ACC112 (cell line): ENCODE data around the gene KDM1B.
"Not testable (repeated sequence)": the region's sequence is repeated elsewhere in the genome, so short reads cannot be mapped to it uniquely, and the experiment has no call there.

Experiments
- H2AFZ ChIP-seq: fragments of 200-600 bp; sonication (generic); one replicate; pipeline ENCODE4 v1.6.0; 2017; ENCODE audit warnings: antibody characterized with exemption, low read length; ENCODE audit not compliant: unreplicated experiment
- H3K27ac ChIP-seq: fragments of 200-600 bp; sonication (generic); 2 replicates; pipeline ENCODE4 v1.5.1; 2014; ENCODE audit warnings: low read depth, mild to moderate bottlenecking, antibody characterized with exemption, low read length, moderate library complexity
- H3K27me3 ChIP-seq: fragments of 200-600 bp; sonication (generic); 2 replicates; pipeline ENCODE4 v1.6.1; 2014; ENCODE audit warnings: mild to moderate bottlenecking, antibody characterized with exemption, low read length, moderate library complexity, mixed read lengths; ENCODE audit not compliant: insufficient read depth
- H3K36me3 ChIP-seq: fragments of 200-600 bp; sonication (generic); 2 replicates; pipeline ENCODE4 v1.6.1; 2016; ENCODE audit warnings: mild to moderate bottlenecking, antibody characterized with exemption, low read length, moderate library complexity, mixed read lengths; ENCODE audit not compliant: insufficient read depth
- H3K4me1 ChIP-seq: fragments of 200-600 bp; sonication (generic); one replicate; pipeline ENCODE4 v1.6.1; 2016; ENCODE audit warnings: low read length, mixed read lengths; ENCODE audit not compliant: insufficient read depth, unreplicated experiment, control insufficient read depth
- H3K4me3 ChIP-seq: fragments of 200-600 bp; sonication (generic); 2 replicates; pipeline ENCODE4 v1.5.1; 2014; ENCODE audit warnings: mild to moderate bottlenecking, low read depth, low read length
- H3K79me2 ChIP-seq: fragments of 200-600 bp; sonication (generic); one replicate; pipeline ENCODE4 v1.6.0; 2016; ENCODE audit warnings: low read length; ENCODE audit not compliant: control insufficient read depth, unreplicated experiment, insufficient read depth

The KDM1B gene

GRCh38 chr6:18151391-18151790 is 3.8 kb upstream of the KDM1B start:
- H3K27ac ChIP-seq, H2AFZ ChIP-seq, H3K36me3 ChIP-seq, H3K27me3 ChIP-seq, H3K4me3 ChIP-seq: not testable (repeated sequence)
- Histone ChIP-seq H3K4me1 (peaks cover 39% of the 10 kb centered on the region), H3K79me2 (peaks cover 13% of the 10 kb centered on the region)

GRCh38 chr6:18151801-18152200 is 3.4 kb upstream of the KDM1B start:
- H2AFZ ChIP-seq: no peak overlapping the region
- no peaks in the 10 kb centered on the region for H3K27me3 ChIP-seq
- peaks cover 39% of the 10 kb centered on the region for H3K4me1 ChIP-seq
- H3K79me2 ChIP-seq: peaks cover 13% of the 10 kb centered on the region
- H3K27ac ChIP-seq: no peak overlapping the region
- H3K36me3 ChIP-seq: no peaks in the 10 kb centered on the region
- H3K4me3 ChIP-seq: no peak overlapping the region

GRCh38 chr6:18153311-18153703 is 1.9 kb upstream of the KDM1B start:
- H3K27ac ChIP-seq: peak overlapping the region; percentile 58

GRCh38 chr6:18154507-18155149 is 594 bp upstream of the KDM1B start, which contains the start of gene TPMT:
Gene TPMT, minus strand, starts transcription at chr6:18155077. Its CDS starts 5,950 bp downstream, at chr6:18149127.
- Histone ChIP-seq H2AFZ (peak within 1 kb of the TSS; percentile 93), H3K4me3 (peak within 1 kb of the TSS; percentile 98), H3K27ac (peak within 1 kb of the TSS; percentile 59; the same call in 1 of the 2 replicates), H3K79me2 (peaks cover 13% of the 10 kb centered on the region), H3K27me3 (no peaks in the 10 kb centered on the region), H3K36me3 (no peaks in the 10 kb centered on the region), H3K4me1 (peaks cover 18% of the 10 kb centered on the region)

More at GRCh38 chr6:18153311-18153703, 1.9 kb upstream of the KDM1B start:
- Histone ChIP-seq H3K27me3 (no peaks in the 10 kb centered on the region), H3K36me3 (no peaks in the 10 kb centered on the region), H3K4me1 (peaks cover 24% of the 10 kb centered on the region), H3K79me2 (peaks cover 13% of the 10 kb centered on the region), H3K4me3 (peak overlapping the region; percentile 98), H2AFZ (peak overlapping the region; percentile 20)

- H3K4me1 ChIP-seq: peaks cover 20% of the 10 kb centered on the region
- peaks cover 13% of the 10 kb centered on the region for H3K79me2 ChIP-seq
- H2AFZ ChIP-seq: peak overlapping the region; percentile 93
- H3K36me3 ChIP-seq: no peaks in the 10 kb centered on the region
- peak overlapping the region; percentile 98 for H3K4me3 ChIP-seq
- no peak overlapping the region for H3K27ac ChIP-seq
- H3K27me3 ChIP-seq: no peaks in the 10 kb centered on the region
These were observed 721 bp downstream of the KDM1B start for GRCh38 chr6:18155864-18156421.

GRCh38 chr6:18160911-18161310 is 5.7 kb downstream of the KDM1B start:
- Histone ChIP-seq H2AFZ (no peak overlapping the region), H3K79me2 (no peaks in the 10 kb centered on the region), H3K27ac (peak overlapping the region; percentile 39), H3K4me1 (peaks cover 12% of the 10 kb centered on the region), H3K4me3 (no peak overlapping the region), H3K27me3 (no peaks in the 10 kb centered on the region), H3K36me3 (no peaks in the 10 kb centered on the region)

GRCh38 chr6:18161431-18161830 is 6.2 kb downstream of the KDM1B start:
- no peaks in the 10 kb centered on the region for H3K27me3 ChIP-seq

GRCh38 chr6:18162401-18162800 is 7.2 kb downstream of the KDM1B start:
- 0 out of 2 replicates have a peak, but pooled peaks cover 2% of the 10 kb centered on the region for H3K36me3 ChIP-seq
- H3K79me2 ChIP-seq: no peaks in the 10 kb centered on the region
- peaks cover 15% of the 10 kb centered on the region for H3K4me1 ChIP-seq
- no peak overlapping the region for H3K4me3 ChIP-seq
- H2AFZ ChIP-seq: no peak overlapping the region
- no peaks in the 10 kb centered on the region for H3K27me3 ChIP-seq
- no peak overlapping the region for H3K27ac ChIP-seq

More at GRCh38 chr6:18161431-18161830, 6.2 kb downstream of the KDM1B start:
- H3K4me3 ChIP-seq: no peak overlapping the region
- H3K36me3 ChIP-seq: no peaks in the 10 kb centered on the region
- no peak overlapping the region for H2AFZ ChIP-seq
- peaks cover 15% of the 10 kb centered on the region for H3K4me1 ChIP-seq
- H3K27ac ChIP-seq: peak overlapping the region; percentile 39
- no peaks in the 10 kb centered on the region for H3K79me2 ChIP-seq

GRCh38 chr6:18165751-18166150 is 10.5 kb downstream of the KDM1B start:
- Histone ChIP-seq H3K4me3 (no peak overlapping the region), H3K4me1 (peaks cover 14% of the 10 kb centered on the region), H3K27ac (peak overlapping the region; percentile 78), H3K79me2 (no peaks in the 10 kb centered on the region), H3K36me3 (peaks cover 14% of the 10 kb centered on the region), H2AFZ (no peak overlapping the region), H3K27me3 (no peaks in the 10 kb centered on the region)

GRCh38 chr6:18166312-18167036 is 11.3 kb downstream of the KDM1B start:
- Histone ChIP-seq H2AFZ (no peak overlapping the region), H3K4me3 (no peak overlapping the region), H3K27ac (peak overlapping the region; percentile 78), H3K36me3 (peaks cover 14% of the 10 kb centered on the region), H3K4me1 (peaks cover 7% of the 10 kb centered on the region), H3K27me3 (no peaks in the 10 kb centered on the region), H3K79me2 (no peaks in the 10 kb centered on the region)
